Placental epithelial cell (primary cell): ENCODE data around the gene GJE1. TPM values are rescaled to one million over a fixed set of nuclear protein-coding genes. Genes with fewer than 3 reads are reported as not detected.

ENCODE experiments used
- total RNA-seq: library from RNA; depleted of rRNA; stranded (reverse); fragments of >200 nt; gene quantifications from 2 replicates; pipeline ENCODE4 v1.2.3, GENCODE V29; 2012

GJE1 gene
- total RNA-seq, result not detected in 2 replicates

GRCh38 chr6:142132625-142133024 is at the start of gene GJE1:
Gene GJE1, plus strand, starts transcription at chr6:142132925. Its CDS starts 234 bp downstream, at chr6:142133159.

GRCh38 chr6:142146828-142147662 is 14.3 kb downstream of the GJE1 start, which contains the start of the genes NMBR and VTA1:
Gene NMBR, minus strand, starts transcription at chr6:142147122. Its CDS starts 58,464 bp downstream, at chr6:142088658.
Gene VTA1, plus strand, starts transcription at chr6:142147263. Its CDS starts 25 bp downstream, at chr6:142147288.

Other genes with a start within 250 kb of the GJE1 start
- gene NMBR, start 14.2 kb downstream of the GJE1 start, total RNA-seq, result 0.11 TPM in 1 of 2 replicates, not detected in the other
- 49.9 and 97.5 TPM in 2 replicates for gene VTA1, start 14.3 kb downstream of the GJE1 start, total RNA-seq
- 107 and 120 TPM in 2 replicates for gene ADGRG6, start 169.1 kb downstream of the GJE1 start, total RNA-seq